Mesodermal cell (in vitro differentiated cells): ENCODE measurements around the gene BAG3. TPM values are rescaled to one million over a fixed set of nuclear protein-coding genes. Genes with fewer than 3 reads are reported as not detected.

ENCODE experiments used
- H3K27ac ChIP-seq: 2 replicates; pipeline ENCODE4 v1.7.0; 2013; ENCODE audit warnings: mild to moderate bottlenecking, low read depth, low read length, moderate library complexity; ENCODE audit not compliant: severe bottlenecking
- H3K36me3 ChIP-seq: 2 replicates; pipeline ENCODE4 v1.7.1; 2013; ENCODE audit warnings: mild to moderate bottlenecking, low read length, moderate library complexity; ENCODE audit not compliant: control insufficient read depth, insufficient read depth
- H3K4me1 ChIP-seq: one replicate; pipeline ENCODE4 v1.7.1; 2013; ENCODE audit warnings: mild to moderate bottlenecking, low read length; ENCODE audit not compliant: insufficient read depth, control insufficient read depth, poor library complexity, severe bottlenecking
- H3K4me3 ChIP-seq: 2 replicates; pipeline ENCODE4 v1.7.0; 2013; ENCODE audit warnings: low read length, control low read depth, mild to moderate bottlenecking; ENCODE audit not compliant: insufficient read depth, poor library complexity, severe bottlenecking; ENCODE audit errors: extremely low read depth
- H3K9me3 ChIP-seq: 2 replicates; pipeline ENCODE4 v1.7.1; 2013; ENCODE audit warnings: mild to moderate bottlenecking, low read length, moderate library complexity; ENCODE audit not compliant: control insufficient read depth
- WGBS, 2 experiments: methylation state at CpG; one replicate each; pipeline ENCODE4 v1.1.5; 2013; ENCODE audit warnings: missing lambda C conversion rate in 2 of 2; ENCODE audit not compliant: insufficient coverage in 2 of 2; 5-methylcytosine and 5-hydroxymethylcytosine counted together
- polyA plus RNA-seq, 2 experiments: library from polyadenylated mRNA; stranded (reverse); fragments of 50-300 nt; gene quantifications; one replicate each; pipeline ENCODE4 v1.2.3, GENCODE V29; 2013

BAG3 gene
- 63.7 TPM for polyA plus RNA-seq (2013, experiment 1 of 2)
- 62.5 TPM for polyA plus RNA-seq (2013, experiment 2 of 2)

- Histone ChIP-seq H3K27ac (peak within 1 kb of the TSS; percentile 96), H3K9me3 (no peaks in the 10 kb centered on the region), H3K4me3 (peak within 1 kb of the TSS; percentile 93), H3K4me1 (peaks cover 21% of the 10 kb centered on the region), H3K36me3 (peaks cover 23% of the 10 kb centered on the region)
- 0 to 3% methylated on average over 24 to 38 of the region's 60 CpGs for WGBS, 2 experiments
These were observed at the start of gene BAG3 for GRCh38 chr10:119650692-119651513. Gene BAG3 (plus strand): TSS chr10:119651380. CDS start chr10:119651676, 296 bp downstream.

GRCh38 chr10:119602241-119603095 lies 48.7 kb upstream of the BAG3 start:
- Histone ChIP-seq H3K4me1 (peaks cover 2% of the 10 kb centered on the region), H3K9me3 (peaks cover 9% of the 10 kb centered on the region), H3K27ac (no peak overlapping the region), H3K36me3 (peaks cover 3% of the 10 kb centered on the region), H3K4me3 (no peak overlapping the region)
- 60% methylated on average over 1 of the region's 2 CpGs; no CpG with 5 or more reads in 1 of the 2 experiments for WGBS, 2 experiments

GRCh38 chr10:119604468-119604867 lies 46.7 kb upstream of the BAG3 start:
- H3K4me3 ChIP-seq, result no peak overlapping the region
- H3K27ac ChIP-seq, result no peak overlapping the region
- H3K9me3 ChIP-seq, result no peaks in the 10 kb centered on the region
- no peaks in the 10 kb centered on the region for H3K36me3 ChIP-seq
- H3K4me1 ChIP-seq, result no peaks in the 10 kb centered on the region

GRCh38 chr10:119608316-119609155 lies 42.6 kb upstream of the BAG3 start:
- Histone ChIP-seq H3K4me1 (no peaks in the 10 kb centered on the region), H3K27ac (no peak overlapping the region), H3K4me3 (no peak overlapping the region), H3K9me3 (peaks cover 4% of the 10 kb centered on the region), H3K36me3 (no peaks in the 10 kb centered on the region)
- WGBS, 2 experiments, result 30 to 36% methylated on average over 11 to 13 of the region's 15 CpGs

GRCh38 chr10:119609516-119609915 lies 41.7 kb upstream of the BAG3 start:
- Histone ChIP-seq H3K36me3 (no peaks in the 10 kb centered on the region), H3K4me3 (no peak overlapping the region), H3K27ac (no peak overlapping the region), H3K9me3 (peaks cover 4% of the 10 kb centered on the region), H3K4me1 (no peaks in the 10 kb centered on the region)
- 100% methylated on average over 2 of the region's 4 CpGs for whole genome bisulfite sequencing, 2 experiments

- 62 to 75% methylated on average over 2 to 3 of the region's 4 CpGs for WGBS, 2 experiments
- Histone ChIP-seq H3K27ac (no peak overlapping the region), H3K36me3 (no peaks in the 10 kb centered on the region), H3K4me3 (no peak overlapping the region), H3K4me1 (no peaks in the 10 kb centered on the region), H3K9me3 (peaks cover 4% of the 10 kb centered on the region)
These were observed 39.7 kb upstream of the BAG3 start for GRCh38 chr10:119611433-119611832.

- 92 to 97% methylated on average over 3 of the region's 6 CpGs for WGBS, 2 experiments
- Histone ChIP-seq H3K4me1 (peaks cover 2% of the 10 kb centered on the region), H3K9me3 (peaks cover 4% of the 10 kb centered on the region), H3K27ac (no peak overlapping the region), H3K36me3 (no peaks in the 10 kb centered on the region), H3K4me3 (no peak overlapping the region)
These were observed 37.4 kb upstream of the BAG3 start for GRCh38 chr10:119613741-119614140.

DNA sequence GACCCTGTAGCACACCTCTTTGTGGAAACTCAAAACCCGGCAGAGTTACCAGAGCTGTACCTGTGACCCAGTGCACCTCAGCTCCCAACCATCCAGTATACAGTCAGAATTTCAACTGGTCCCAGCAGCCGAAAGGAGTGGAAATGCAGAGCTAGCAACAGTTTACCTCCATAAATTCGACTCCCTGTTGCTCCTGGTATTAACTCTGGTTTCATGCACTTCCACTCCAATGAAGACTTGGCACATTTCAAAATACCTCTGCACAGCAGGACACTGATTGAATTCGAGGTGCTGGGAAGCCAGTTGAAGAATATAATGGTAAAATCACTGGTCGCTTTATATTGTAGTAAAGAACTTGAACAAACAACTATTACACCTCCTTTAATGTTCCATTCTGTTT lies 36.5 kb upstream of the BAG3 start:
- Histone ChIP-seq H3K27ac (no peak overlapping the region), H3K4me1 (peaks cover 8% of the 10 kb centered on the region), H3K9me3 (peaks cover 4% of the 10 kb centered on the region), H3K36me3 (no peaks in the 10 kb centered on the region), H3K4me3 (no peak overlapping the region)
- WGBS, 2 experiments, result 82 to 91% methylated on average over 3 of the region's 5 CpGs

GRCh38 chr10:119616882-119617570 lies 34.2 kb upstream of the BAG3 start:
- Histone ChIP-seq H3K9me3 (no peaks in the 10 kb centered on the region), H3K36me3 (no peaks in the 10 kb centered on the region), H3K4me1 (peaks cover 22% of the 10 kb centered on the region), H3K4me3 (no peak overlapping the region), H3K27ac (no peak overlapping the region)
- WGBS, 2 experiments, result 84 to 86% methylated on average over 7 to 8 of the region's 13 CpGs

GRCh38 chr10:119619215-119619614 lies 32.0 kb upstream of the BAG3 start:
- 92 to 94% methylated on average over 2 of the region's 2 CpGs for WGBS, 2 experiments
- Histone ChIP-seq H3K36me3 (no peaks in the 10 kb centered on the region), H3K4me3 (no peak overlapping the region), H3K4me1 (peaks cover 22% of the 10 kb centered on the region), H3K9me3 (no peaks in the 10 kb centered on the region), H3K27ac (no peak overlapping the region)
